Measurements from ENCODE around the gene MED15.

MED15 gene

GRCh38 chr22:20625270-20625669 is 117.9 kb downstream of the MED15 start:
- no peak for DNase-seq (ENCODE audit: low read depth)

- DNase-seq (ENCODE audit: low read depth): no peak
Measured at GRCh38 chr22:20626811-20627210, 119.4 kb downstream of the MED15 start.

GRCh38 chr22:20627432-20627831 is 120.0 kb downstream of the MED15 start:
- DNase-seq (ENCODE audit: low read depth): no peak

- no peak for DNase-seq (ENCODE audit: low read depth)
Measured at GRCh38 chr22:20628081-20628939, 120.9 kb downstream of the MED15 start.

- no peak for DNase-seq (ENCODE audit: low read depth)
Measured at GRCh38 chr22:20629401-20629800, 122.0 kb downstream of the MED15 start.

GRCh38 chr22:20630873-20631617 is 123.6 kb downstream of the MED15 start:
- no peak for DNase-seq (ENCODE audit: low read depth)

GRCh38 chr22:20632082-20632481 is 124.7 kb downstream of the MED15 start:
- DNase-seq (ENCODE audit: low read depth): no peak

- no peak for DNase-seq (ENCODE audit: low read depth)
Measured at GRCh38 chr22:20632518-20632917, 125.1 kb downstream of the MED15 start.

GRCh38 chr22:20634560-20635226 is 127.3 kb downstream of the MED15 start:
- no peak for DNase-seq (ENCODE audit: low read depth)

- DNase-seq (ENCODE audit: low read depth): no peak
Measured at GRCh38 chr22:20635227-20635591, 127.8 kb downstream of the MED15 start.

- DNase-seq (ENCODE audit: low read depth): no peak
Measured at GRCh38 chr22:20636075-20636812, 128.8 kb downstream of the MED15 start.

GRCh38 chr22:20636945-20637344 is 129.5 kb downstream of the MED15 start:
- no peak for DNase-seq (ENCODE audit: low read depth)
